GM18508 (cell line): Measurements from ENCODE around the gene ZBTB11.
"Not testable (repeated sequence)": the region's sequence is repeated elsewhere in the genome, so short reads cannot be mapped to it uniquely, and the experiment has no call there.

Experiments used
- ATAC-seq: cut with Tn5 transposase; IDR thresholded peaks from one replicate; pipeline ENCODE4 v1.9.1; 2021; ENCODE audit warnings: moderate number of reproducible peaks; ENCODE audit not compliant: insufficient read depth, unreplicated experiment

ZBTB11 gene

GRCh38 chr3:101625879-101626278, 51.1 kb downstream of the ZBTB11 start:
- no peak for ATAC-seq

- ATAC-seq: no peak
Observed at GRCh38 chr3:101624857-101625256, 52.1 kb downstream of the ZBTB11 start.

- no peak for ATAC-seq
Observed at GRCh38 chr3:101623656-101624055, 53.3 kb downstream of the ZBTB11 start.

- no peak for ATAC-seq
Observed at GRCh38 chr3:101619734-101620133, 57.2 kb downstream of the ZBTB11 start.

GRCh38 chr3:101618726-101619125, 58.2 kb downstream of the ZBTB11 start:
- no peak for ATAC-seq

GRCh38 chr3:101617478-101617877, 59.5 kb downstream of the ZBTB11 start:
- no peak for ATAC-seq

GRCh38 chr3:101615525-101615924, 61.4 kb downstream of the ZBTB11 start:
- no peak for ATAC-seq

- not testable (repeated sequence) for ATAC-seq
Observed at GRCh38 chr3:101613014-101613413, 63.9 kb downstream of the ZBTB11 start.

GRCh38 chr3:101611023-101611422, 65.9 kb downstream of the ZBTB11 start:
- no peak for ATAC-seq

GRCh38 chr3:101605398-101605797, 71.5 kb downstream of the ZBTB11 start:
- not testable (repeated sequence) for ATAC-seq

GRCh38 chr3:101603184-101603583, 73.7 kb downstream of the ZBTB11 start:
- ATAC-seq: no peak

GRCh38 chr3:101602731-101603130, 74.2 kb downstream of the ZBTB11 start:
- ATAC-seq: no peak
